Gastrocnemius medialis (tissue), 4 donors: ENCODE results near the gene TAF3. TPM values are rescaled to one million over a fixed set of nuclear protein-coding genes. Genes with fewer than 3 reads are reported as not detected.

Experiments used
- ATAC-seq, 2 donors: fragments of 150-250 bp; one replicate each; pipeline ENCODE4 v1.9.1; 2016
- DNase-seq, 2 donors: peaks; one replicate each; pipeline ENCODE4 v3.0.0-alpha.2; 2019
- H3K27ac ChIP-seq, 4 donors: fragments of 200-600 bp; sonication (generic); 1 replicate in 1 of 4; 2 replicates in 3 of 4; pipeline ENCODE4 v1.5.1; 2016 to 2018; ENCODE audit warnings: mild to moderate bottlenecking in 2 of 4, moderate library complexity in 1 of 4
- H3K27me3 ChIP-seq, 3 donors: fragments of 200-600 bp; sonication (generic) in 2 of 3; 1 replicate in 1 of 3; 2 replicates in 2 of 3; pipeline versions ENCODE4 v1.5.1 to v1.6.0; 2016 to 2019; ENCODE audit warnings: mild to moderate bottlenecking in 1 of 3, moderate library complexity in 1 of 3
- H3K36me3 ChIP-seq, 2 donors: fragments of 200-600 bp; sonication (generic) in 1 of 2; one replicate each; pipeline ENCODE4 v1.5.1; 2017 to 2018
- H3K4me1 ChIP-seq, 2 donors: fragments of 200-600 bp; sonication (generic) in 1 of 2; one replicate each; pipeline ENCODE4 v1.5.1; 2016 to 2017; ENCODE audit warnings: mild to moderate bottlenecking in 2 of 2
- H3K4me3 ChIP-seq, 4 donors: fragments of 200-600 bp; sonication (generic) in 3 of 4; 1 replicate in 1 of 4; 2 replicates in 3 of 4; pipeline ENCODE4 v1.5.1; 2016 to 2019; ENCODE audit warnings: mild to moderate bottlenecking in 2 of 4
- H3K9me3 ChIP-seq, 3 donors: fragments of 200-600 bp; sonication (generic) in 2 of 3; 1 replicate in 1 of 3; 2 replicates in 2 of 3; pipeline ENCODE4 v1.5.1; 2016 to 2019
- CTCF ChIP-seq, 5 experiments: fragments of 450-650 bp in 3 of 5; fragments of 200-600 bp in 2 of 5; sonication (generic) in 2 of 5; IDR thresholded peaks in 4 of 5; conservative IDR thresholded peaks in 1 of 5; 1 replicate in 4 of 5; 2 replicates in 1 of 5; pipeline ENCODE4 v1.5.1; 2016 to 2019; ENCODE audit warnings: antibody characterized with exemption in 5 of 5, mild to moderate bottlenecking in 3 of 5, moderate library complexity in 3 of 5
- POLR2A ChIP-seq, 2 donors: fragments of 450-650 bp; IDR thresholded peaks; one replicate each; pipeline ENCODE4 v1.6.1; 2017; ENCODE audit warnings: antibody characterized with exemption in 2 of 2, mild to moderate bottlenecking in 2 of 2, moderate library complexity in 2 of 2
- in situ Hi-C, 4 donors: fragments of 200-750 bp; cut with MboI; loops; one replicate each; pipeline versions ENCODE4 v1.15.0 to v1.8.0; 2017; ENCODE audit warnings: low sequenced_read_pairs in 4 of 4
- intact Hi-C: fragments of 100-400 bp; cut with DNase I; formaldehyde crosslinking; loops from one replicate; pipeline ENCODE4 v1.15.1; 2023; ENCODE audit warnings: low total_unique reads
- total RNA-seq, 4 donors: library from RNA; depleted of rRNA; stranded (reverse); fragments of >200 nt; gene quantifications; one replicate each; pipeline versions ENCODE4 v1.1.0 to v1.2.3, GENCODE V29; 2016

TAF3 gene
- total RNA-seq, 4 donors from 2014 or later: 5.0 to 14.8 (median 9.6) TPM

- TF ChIP-seq POLR2A (IDR thresholded peaks at IDR 0.05): no peak
- no peak for TF ChIP-seq CTCF (IDR thresholded peaks at IDR 0.05 in 4 of 5, conservative IDR thresholded peaks at IDR 0.05 in 1 of 5)
- Histone ChIP-seq H3K4me3 (peak overlapping the region in 1 of 4 donors; percentile 57), H3K36me3 (no peaks in the 10 kb centered on the region), H3K27ac (peak overlapping the region in 3 of 4 donors; percentile 46 to 67 (median 65)), H3K4me1 (peaks cover 5 to 16% of the 10 kb centered on the region in 2 donors), H3K9me3 (no peaks in the 10 kb centered on the region), H3K27me3 (peaks cover 88 to 93% (median 92%) of the 10 kb centered on the region in 3 donors)
- ATAC-seq: no peak
- in situ Hi-C loops (no loop called here), intact Hi-C loops (no loop called here)
- DNase-seq: no peak
Measured at GRCh38 chr10:8057636-8058273, 239.4 kb downstream of the TAF3 start.

- H3K9me3 ChIP-seq: no peaks in the 10 kb centered on the region
- peak overlapping the region in 1 of 4 donors; percentile 15 for H3K4me3 ChIP-seq
- peak overlapping the region in 3 of 4 donors; percentile 22 to 67 (median 65) for H3K27ac ChIP-seq
- H3K27me3 ChIP-seq: peaks cover 87 to 92% (median 88%) of the 10 kb centered on the region in 3 donors
- intact Hi-C loops (no loop called here), in situ Hi-C loops (no loop called here)
- DNase-seq (no peak), ATAC-seq (no peak)
- no peaks in the 10 kb centered on the region for H3K36me3 ChIP-seq
- H3K4me1 ChIP-seq: peaks cover 5 to 9% of the 10 kb centered on the region in 2 donors
- TF ChIP-seq POLR2A (IDR thresholded peaks at IDR 0.05) (no peak), CTCF (IDR thresholded peaks at IDR 0.05 in 4 of 5, conservative IDR thresholded peaks at IDR 0.05 in 1 of 5) (no peak)
Measured at GRCh38 chr10:8058274-8059111, 240.2 kb downstream of the TAF3 start.

GRCh38 chr10:8059191-8059936 is 241.1 kb downstream of the TAF3 start:
- DNase-seq: no peak
- in situ Hi-C loops (no loop called here), intact Hi-C loops (no loop called here)
- peaks cover 81 to 92% (median 88%) of the 10 kb centered on the region in 3 donors for H3K27me3 ChIP-seq
- peaks cover 0 to 2% of the 10 kb centered on the region in 2 donors for H3K4me1 ChIP-seq
- ATAC-seq: no peak
- TF ChIP-seq POLR2A (IDR thresholded peaks at IDR 0.05) (no peak), CTCF (IDR thresholded peaks at IDR 0.05 in 4 of 5, conservative IDR thresholded peaks at IDR 0.05 in 1 of 5) (no peak)
- no peaks in the 10 kb centered on the region for H3K9me3 ChIP-seq
- no peaks in the 10 kb centered on the region for H3K36me3 ChIP-seq
- peak overlapping the region in 3 of 4 donors; percentile 22 to 67 (median 65) for H3K27ac ChIP-seq
- H3K4me3 ChIP-seq: peak overlapping the region in 2 of 4 donors; percentile 15 to 25

GRCh38 chr10:8060010-8060703 is 241.9 kb downstream of the TAF3 start:
- no peak for DNase-seq
- intact Hi-C loops (loop anchor here (10.0 kb wide), 1 partner anchor 305 kb away; no protein-coding TSS in a partner anchor), in situ Hi-C loops (no loop called here)
- H3K27me3 ChIP-seq: peaks cover 82 to 90% (median 87%) of the 10 kb centered on the region in 3 donors
- no peaks in the 10 kb centered on the region for H3K36me3 ChIP-seq
- H3K4me1 ChIP-seq: no peaks in the 10 kb centered on the region
- no peak for ATAC-seq
- H3K27ac ChIP-seq: no peak overlapping the region
- no peaks in the 10 kb centered on the region for H3K9me3 ChIP-seq
- H3K4me3 ChIP-seq: no peak overlapping the region
- TF ChIP-seq POLR2A (IDR thresholded peaks at IDR 0.05): no peak
- no peak for TF ChIP-seq CTCF (IDR thresholded peaks at IDR 0.05 in 4 of 5, conservative IDR thresholded peaks at IDR 0.05 in 1 of 5)
